ENCODE data around the gene GATB. TPM values are rescaled to one million over a fixed set of nuclear protein-coding genes. Genes with fewer than 3 reads are reported as not detected.

GATB gene
- total RNA-seq, 1 donor from 2014 or later: 17.9 TPM

GRCh38 chr4:151698213-151698612 is 62.6 kb downstream of the GATB start:
- H3K36me3 Mint-ChIP-seq: peaks cover 5% of the 10 kb centered on the region
- no peak overlapping the region for H3K27ac ChIP-seq
- H3K4me3 ChIP-seq: no peak overlapping the region
- H3K9ac ChIP-seq: no peak overlapping the region
- H3K27ac Mint-ChIP-seq: no peak overlapping the region
- H2AFZ ChIP-seq (replicated peaks): no peak overlapping the region
- peaks cover 1% of the 10 kb centered on the region for H3K4me1 Mint-ChIP-seq
- no peak overlapping the region for H3K4me3 Mint-ChIP-seq
- H3K4me1 ChIP-seq: no peaks in the 10 kb centered on the region
- no peaks in the 10 kb centered on the region for H3K9me3 ChIP-seq (ENCODE audit: low read depth)
- no peaks in the 10 kb centered on the region for H3K27me3 ChIP-seq
- TF ChIP-seq EZH2phosphoT487 (IDR thresholded peaks at IDR 0.05): no peak
- TF ChIP-seq, protein P1, sequence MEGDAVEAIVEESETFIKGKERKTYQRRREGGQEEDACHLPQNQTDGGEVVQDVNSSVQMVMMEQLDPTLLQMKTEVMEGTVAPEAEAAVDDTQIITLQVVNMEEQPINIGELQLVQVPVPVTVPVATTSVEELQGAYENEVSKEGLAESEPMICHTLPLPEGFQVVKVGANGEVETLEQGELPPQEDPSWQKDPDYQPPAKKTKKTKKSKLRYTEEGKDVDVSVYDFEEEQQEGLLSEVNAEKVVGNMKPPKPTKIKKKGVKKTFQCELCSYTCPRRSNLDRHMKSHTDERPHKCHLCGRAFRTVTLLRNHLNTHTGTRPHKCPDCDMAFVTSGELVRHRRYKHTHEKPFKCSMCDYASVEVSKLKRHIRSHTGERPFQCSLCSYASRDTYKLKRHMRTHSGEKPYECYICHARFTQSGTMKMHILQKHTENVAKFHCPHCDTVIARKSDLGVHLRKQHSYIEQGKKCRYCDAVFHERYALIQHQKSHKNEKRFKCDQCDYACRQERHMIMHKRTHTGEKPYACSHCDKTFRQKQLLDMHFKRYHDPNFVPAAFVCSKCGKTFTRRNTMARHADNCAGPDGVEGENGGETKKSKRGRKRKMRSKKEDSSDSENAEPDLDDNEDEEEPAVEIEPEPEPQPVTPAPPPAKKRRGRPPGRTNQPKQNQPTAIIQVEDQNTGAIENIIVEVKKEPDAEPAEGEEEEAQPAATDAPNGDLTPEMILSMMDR (IDR thresholded peaks at IDR 0.05): no peak
- TF ChIP-seq EZH2 (IDR thresholded peaks at IDR 0.05): no peak
- no peaks in the 10 kb centered on the region for H4K20me1 ChIP-seq (ENCODE audit: low read depth)
- H3F3A ChIP-seq (ENCODE audit: low read depth): no peaks in the 10 kb centered on the region
- DNase-seq (ENCODE audit: low spot score): no peak
- H3K4me2 ChIP-seq: no peak overlapping the region
- H3K27me3 Mint-ChIP-seq (ENCODE audit: insufficient read depth, low read depth): peaks cover 2% of the 10 kb centered on the region
- H3K79me2 ChIP-seq (ENCODE audit: low read depth): no peaks in the 10 kb centered on the region
- H3K9me3 Mint-ChIP-seq: no peaks in the 10 kb centered on the region
- H3K36me3 ChIP-seq: no peaks in the 10 kb centered on the region

DNA sequence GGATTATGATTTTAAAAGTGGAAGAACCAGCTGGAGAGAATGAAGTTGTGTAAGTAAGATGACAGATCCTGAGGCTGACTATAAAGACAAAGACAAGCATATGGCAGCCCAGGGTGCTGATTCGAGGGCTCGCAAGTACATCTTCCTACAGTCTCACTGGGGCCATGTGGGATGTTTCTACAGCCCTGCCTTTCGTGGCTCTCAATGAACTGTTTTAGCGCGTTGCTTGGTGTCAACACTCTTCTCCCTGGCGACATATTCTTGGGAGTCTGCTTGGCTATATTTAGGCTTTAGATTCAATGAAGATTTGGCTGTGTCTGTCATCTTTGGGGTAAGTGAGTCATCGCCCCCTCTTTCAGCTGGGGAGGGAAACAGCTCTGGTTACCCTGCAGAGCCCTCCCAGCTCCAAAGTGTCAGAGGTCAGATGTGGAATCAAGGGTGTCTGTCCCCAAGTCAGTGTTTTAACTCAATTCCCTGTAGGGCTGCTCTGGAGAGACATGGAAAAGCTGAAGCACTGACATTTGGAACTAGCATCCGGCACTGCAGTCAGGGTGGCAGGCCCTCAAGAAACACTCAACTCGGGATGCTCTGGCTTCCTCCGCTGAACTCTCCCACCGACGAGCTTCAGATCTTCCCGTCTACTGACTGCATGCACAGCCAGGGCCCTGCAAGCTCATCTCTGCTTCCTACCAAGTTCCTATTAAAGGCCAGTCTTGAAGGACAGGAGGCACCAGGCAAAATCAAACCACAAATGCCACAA is 65.7 kb downstream of the GATB start:
- Histone ChIP-seq H3K4me3 (no peak overlapping the region), H2AFZ (replicated peaks) (no peak overlapping the region), H3K4me1 (peaks cover 6% of the 10 kb centered on the region), H3K27ac (no peak overlapping the region), H4K20me1 (ENCODE audit: low read depth) (no peaks in the 10 kb centered on the region), H3K9ac (no peak overlapping the region), H3K4me2 (no peak overlapping the region), H3F3A (ENCODE audit: low read depth) (no peaks in the 10 kb centered on the region), H3K9me3 (ENCODE audit: low read depth) (no peaks in the 10 kb centered on the region), H3K27me3 (no peaks in the 10 kb centered on the region), H3K79me2 (ENCODE audit: low read depth) (no peaks in the 10 kb centered on the region), H3K36me3 (no peaks in the 10 kb centered on the region)
- Mint-ChIP-seq H3K9me3 (no peaks in the 10 kb centered on the region), H3K27ac (no peak overlapping the region), H3K4me1 (peaks cover 21% of the 10 kb centered on the region), H3K4me3 (no peak overlapping the region), H3K27me3 (ENCODE audit: insufficient read depth, low read depth) (peaks cover 2% of the 10 kb centered on the region), H3K36me3 (peaks cover 5% of the 10 kb centered on the region)
- TF ChIP-seq EZH2phosphoT487 (IDR thresholded peaks at IDR 0.05) (no peak), EZH2 (IDR thresholded peaks at IDR 0.05) (no peak)
- TF ChIP-seq, protein P1 (IDR thresholded peaks at IDR 0.05): no peak
- DNase-seq (ENCODE audit: low spot score): no peak

- Histone ChIP-seq H3K27me3 (no peaks in the 10 kb centered on the region), H3K36me3 (no peaks in the 10 kb centered on the region), H3K4me2 (no peak overlapping the region), H3K9me3 (ENCODE audit: low read depth) (no peaks in the 10 kb centered on the region), H2AFZ (replicated peaks) (no peak overlapping the region), H3K79me2 (ENCODE audit: low read depth) (no peaks in the 10 kb centered on the region), H4K20me1 (ENCODE audit: low read depth) (no peaks in the 10 kb centered on the region), H3K4me1 (peaks cover 17% of the 10 kb centered on the region), H3K27ac (no peak overlapping the region), H3F3A (ENCODE audit: low read depth) (no peaks in the 10 kb centered on the region), H3K9ac (no peak overlapping the region), H3K4me3 (no peak overlapping the region)
- no peak for DNase-seq (ENCODE audit: low spot score)
- Mint-ChIP-seq H3K36me3 (peaks cover 5% of the 10 kb centered on the region), H3K27ac (no peak overlapping the region), H3K9me3 (no peaks in the 10 kb centered on the region), H3K4me3 (no peak overlapping the region), H3K27me3 (ENCODE audit: insufficient read depth, low read depth) (peaks cover 4% of the 10 kb centered on the region), H3K4me1 (peaks cover 39% of the 10 kb centered on the region)
- TF ChIP-seq EZH2phosphoT487 (IDR thresholded peaks at IDR 0.05): no peak
- TF ChIP-seq EZH2 (IDR thresholded peaks at IDR 0.05): no peak
- TF ChIP-seq, protein P1 (IDR thresholded peaks at IDR 0.05): no peak
These were observed 67.8 kb downstream of the GATB start for GRCh38 chr4:151692821-151693673.
